Measurements from ENCODE around the gene MEIS1. TPM values are rescaled to one million over a fixed set of nuclear protein-coding genes. Genes with fewer than 3 reads are reported as not detected.
"Not testable (repeated sequence)": the region's sequence is repeated elsewhere in the genome, so short reads cannot be mapped to it uniquely, and the experiment has no call there.

Gene MEIS1
- total RNA-seq (ENCODE audit: low replicate concordance) = 250 and 255 TPM in 2 replicates
- long read RNA-seq, full-length matches to known transcripts = 23 of 180 reads
- long read RNA-seq, partial matches to known transcripts = 58 of 180 reads
- long read RNA-seq, other reads (novel, unspliced or antisense) = 99 of 180 reads

- peaks cover 13% of the 10 kb centered on the region for H3K4me1 Mint-ChIP-seq (ENCODE audit: unreplicated experiment)
Measured at GRCh38 chr2:66434679-66435548, at the start of gene MEIS1. MEIS1 (plus strand) TSS chr2:66435125; CDS start chr2:66435857, 732 bp downstream.

GRCh38 chr2:66387016-66387753 lies 47.7 kb upstream of the MEIS1 start:
- H3K9me3 Mint-ChIP-seq = peaks cover 9% of the 10 kb centered on the region
- H3K27me3 Mint-ChIP-seq = no peaks in the 10 kb centered on the region
- no peak for TF ChIP-seq CTCF (conservative IDR thresholded peaks at IDR 0.05)
- peaks cover 40% of the 10 kb centered on the region for H3K4me1 Mint-ChIP-seq (ENCODE audit: unreplicated experiment)
- H3K27ac Mint-ChIP-seq = peak overlapping the region; percentile 93
- H3K36me3 Mint-ChIP-seq = peaks cover 10% of the 10 kb centered on the region
- peak overlapping the region; percentile 11 for H3K4me3 Mint-ChIP-seq
- DNase-seq (ENCODE audit: extremely low spot score, unreplicated experiment) = no peak

More at GRCh38 chr2:66434679-66435548, at the start of gene MEIS1:
- Mint-ChIP-seq H3K27ac (peak within 1 kb of the TSS; percentile 98), H3K4me3 (peak within 1 kb of the TSS; percentile 96), H3K9me3 (no peaks in the 10 kb centered on the region), H3K36me3 (peaks cover 32% of the 10 kb centered on the region), H3K27me3 (peaks cover 32% of the 10 kb centered on the region)
- peak; percentile 88 for DNase-seq (ENCODE audit: extremely low spot score, unreplicated experiment)
- no peak for TF ChIP-seq CTCF (conservative IDR thresholded peaks at IDR 0.05)

- Mint-ChIP-seq H3K36me3 (peaks cover 10% of the 10 kb centered on the region), H3K27ac (peak overlapping the region; percentile 98), H3K4me3 (peak overlapping the region; percentile 82), H3K9me3 (peaks cover 9% of the 10 kb centered on the region), H3K27me3 (no peaks in the 10 kb centered on the region), H3K4me1 (ENCODE audit: unreplicated experiment) (peaks cover 38% of the 10 kb centered on the region)
- TF ChIP-seq CTCF (conservative IDR thresholded peaks at IDR 0.05) = no peak
- no peak for DNase-seq (ENCODE audit: extremely low spot score, unreplicated experiment)
Measured at GRCh38 chr2:66389651-66390131, 45.2 kb upstream of the MEIS1 start.

GRCh38 chr2:66390152-66390551 lies 44.8 kb upstream of the MEIS1 start:
- H3K27me3 Mint-ChIP-seq = no peaks in the 10 kb centered on the region
- H3K4me3 Mint-ChIP-seq = peak overlapping the region; percentile 82
- H3K4me1 Mint-ChIP-seq (ENCODE audit: unreplicated experiment) = peaks cover 38% of the 10 kb centered on the region
- peak overlapping the region; percentile 98 for H3K27ac Mint-ChIP-seq
- no peak for DNase-seq (ENCODE audit: extremely low spot score, unreplicated experiment)
- H3K36me3 Mint-ChIP-seq = peaks cover 10% of the 10 kb centered on the region
- peaks cover 9% of the 10 kb centered on the region for H3K9me3 Mint-ChIP-seq
- no peak for TF ChIP-seq CTCF (conservative IDR thresholded peaks at IDR 0.05)

- no peaks in the 10 kb centered on the region for H3K27me3 Mint-ChIP-seq
- H3K9me3 Mint-ChIP-seq = peaks cover 9% of the 10 kb centered on the region
- no peak for TF ChIP-seq CTCF (conservative IDR thresholded peaks at IDR 0.05)
- no peak for DNase-seq (ENCODE audit: extremely low spot score, unreplicated experiment)
- peaks cover 10% of the 10 kb centered on the region for H3K36me3 Mint-ChIP-seq
- H3K27ac Mint-ChIP-seq = peak overlapping the region; percentile 98
- peaks cover 38% of the 10 kb centered on the region for H3K4me1 Mint-ChIP-seq (ENCODE audit: unreplicated experiment)
- peak overlapping the region; percentile 82 for H3K4me3 Mint-ChIP-seq
Measured at GRCh38 chr2:66390811-66391210, 44.1 kb upstream of the MEIS1 start.

- H3K9me3 Mint-ChIP-seq; H3K36me3 Mint-ChIP-seq; DNase-seq (ENCODE audit: extremely low spot score, unreplicated experiment); H3K27me3 Mint-ChIP-seq: not testable (repeated sequence)
- H3K4me3 Mint-ChIP-seq = peak overlapping the region; percentile 82
- H3K27ac Mint-ChIP-seq = peak overlapping the region; percentile 98
- peaks cover 38% of the 10 kb centered on the region for H3K4me1 Mint-ChIP-seq (ENCODE audit: unreplicated experiment)
Measured at GRCh38 chr2:66391240-66391639, 43.7 kb upstream of the MEIS1 start.
